CD14-positive monocyte (primary cell): Measurements from ENCODE around the gene CPLANE2. TPM values are rescaled to one million over a fixed set of nuclear protein-coding genes. Genes with fewer than 3 reads are reported as not detected.

Experiments used
- DNase-seq, 3 donors: peaks; one replicate each; pipeline ENCODE4 v3.0.0-alpha.2; 2011 to 2022
- H2AFZ ChIP-seq: 2 replicates; pipeline ENCODE4 v1.6.0; 2012; ENCODE audit warnings: mild to moderate bottlenecking, low read depth, low read length, inconsistent platforms; ENCODE audit not compliant: insufficient read depth, poor library complexity, severe bottlenecking
- H3K27ac ChIP-seq, 2 donors: 1 replicate in 1 of 2; 2 replicates in 1 of 2; pipeline ENCODE4 v1.5.1; 2012 to 2013; ENCODE audit warnings: low read length in 2 of 2, control low read depth in 1 of 2, inconsistent platforms in 1 of 2, low read depth in 1 of 2, mild to moderate bottlenecking in 1 of 2
- H3K27me3 ChIP-seq, 2 donors: one replicate each; pipeline versions ENCODE4 v1.6.0 to v1.6.1; 2011 to 2013; ENCODE audit warnings: low read length in 2 of 2; ENCODE audit not compliant: control insufficient read depth in 2 of 2, insufficient read depth in 2 of 2
- H3K36me3 ChIP-seq, 2 donors: replicated peaks in 1 of 2; 1 replicate in 1 of 2; 2 replicates in 1 of 2; pipeline versions ENCODE4 v1.5.1 to v1.6.1; 2012 to 2013; ENCODE audit warnings: low read length in 2 of 2, control low read depth in 1 of 2, inconsistent platforms in 1 of 2, mild to moderate bottlenecking in 1 of 2; ENCODE audit not compliant: insufficient read depth in 2 of 2, control insufficient read depth in 1 of 2
- H3K4me1 ChIP-seq, 2 donors: 1 replicate in 1 of 2; 2 replicates in 1 of 2; pipeline versions ENCODE4 v1.5.1 to v1.6.1; 2012 to 2013; ENCODE audit warnings: low read length in 2 of 2, control low read depth in 1 of 2, inconsistent platforms in 1 of 2, mild to moderate bottlenecking in 1 of 2, moderate library complexity in 1 of 2; ENCODE audit not compliant: insufficient read depth in 2 of 2, control insufficient read depth in 1 of 2
- H3K4me2 ChIP-seq: replicated peaks from 2 replicates; pipeline ENCODE3; 2012; ENCODE audit warnings: low read length, moderate library complexity, mild to moderate bottlenecking; ENCODE audit not compliant: poor library complexity, severe bottlenecking; ENCODE audit errors: extremely low read depth
- H3K4me3 ChIP-seq, 3 experiments: fragments of 200-600 bp in 1 of 3; sonication (generic) in 1 of 3; replicated peaks in 1 of 3; 1 replicate in 2 of 3; 2 replicates in 1 of 3; pipeline ENCODE4 v1.5.1; 2011 to 2013; ENCODE audit warnings: low read length in 3 of 3, mild to moderate bottlenecking in 3 of 3, control low read depth in 2 of 3, low read depth in 2 of 3, inconsistent platforms in 1 of 3, moderate library complexity in 1 of 3
- H3K79me2 ChIP-seq: 2 replicates; pipeline ENCODE4 v1.6.0; 2012; ENCODE audit warnings: mild to moderate bottlenecking, control low read depth, inconsistent platforms, low read length, moderate library complexity; ENCODE audit not compliant: insufficient read depth
- H3K9ac ChIP-seq: 2 replicates; pipeline ENCODE4 v1.6.0; 2017; ENCODE audit warnings: low read length, mild to moderate bottlenecking; ENCODE audit not compliant: insufficient read depth, poor library complexity, severe bottlenecking
- H3K9me3 ChIP-seq, 2 donors: replicated peaks in 1 of 2; 1 replicate in 1 of 2; 2 replicates in 1 of 2; pipeline versions ENCODE4 v1.5.1 to v1.6.1; 2012 to 2013; ENCODE audit warnings: low read length in 2 of 2, control low read depth in 1 of 2; ENCODE audit not compliant: control insufficient read depth in 1 of 2, insufficient read depth in 1 of 2
- H4K20me1 ChIP-seq: 2 replicates; pipeline ENCODE4 v1.6.0; 2012; ENCODE audit warnings: mild to moderate bottlenecking, low read length, control low read depth, moderate library complexity; ENCODE audit not compliant: insufficient read depth
- H3K27ac Mint-ChIP-seq, 7 donors: one replicate each; pipeline ENCODE4 v1.8.0; 2020; ENCODE audit warnings: mild to moderate bottlenecking in 7 of 7, mixed read lengths in 7 of 7, moderate library complexity in 6 of 7, inconsistent platforms in 2 of 7
- H3K27me3 Mint-ChIP-seq, 3 donors: one replicate each; pipeline ENCODE4 v1.8.0; 2021 to 2022; ENCODE audit warnings: low read depth in 3 of 3, mild to moderate bottlenecking in 3 of 3, mixed read lengths in 3 of 3, moderate library complexity in 3 of 3, inconsistent platforms in 1 of 3
- H3K36me3 Mint-ChIP-seq, 2 donors: one replicate each; pipeline ENCODE4 v1.8.0; 2020; ENCODE audit warnings: mixed read lengths in 2 of 2, inconsistent platforms in 1 of 2, mild to moderate bottlenecking in 1 of 2
- H3K4me1 Mint-ChIP-seq: one replicate; pipeline ENCODE4 v1.8.0; 2020; ENCODE audit warnings: mild to moderate bottlenecking, mixed read lengths
- H3K4me3 Mint-ChIP-seq, 2 donors: one replicate each; pipeline ENCODE4 v1.8.0; 2020; ENCODE audit warnings: mild to moderate bottlenecking in 2 of 2, mixed read lengths in 2 of 2, moderate library complexity in 1 of 2
- H3K9me3 Mint-ChIP-seq, 7 donors: one replicate each; pipeline ENCODE4 v1.8.0; 2020 to 2022; ENCODE audit warnings: mixed read lengths in 7 of 7, mild to moderate bottlenecking in 6 of 7, moderate library complexity in 6 of 7, inconsistent platforms in 2 of 7
- CTCF ChIP-seq: fragments of 200-600 bp; IDR thresholded peaks from one replicate; pipeline ENCODE4 v1.8.0; 2022; ENCODE audit warnings: antibody characterized with exemption, mild to moderate bottlenecking
- WGBS: methylation state at CpG from one replicate; pipeline ENCODE4 v1.1.5; 2013; ENCODE audit warnings: missing lambda C conversion rate; ENCODE audit not compliant: insufficient coverage; 5-methylcytosine and 5-hydroxymethylcytosine counted together
- intact Hi-C, 2 donors: fragments of 100-400 bp; cut with micrococcal nuclease; formaldehyde crosslinking; loops; one replicate each; pipeline versions ENCODE4 v1.15.0 to v1.15.1; 2023
- polyA plus RNA-seq, 3 donors: library from polyadenylated mRNA; depleted of rRNA in 1 of 3; unstranded in 2 of 3; stranded (reverse) in 1 of 3; fragments of 300-500 nt in 2 of 3; fragments of >200 nt in 1 of 3; fragmentation: Illumina TruSeq in 2 of 3; gene quantifications; 1 replicate in 2 of 3; 2 replicates in 1 of 3; pipeline ENCODE4 v1.2.3, GENCODE V29; 2012 to 2021

The CPLANE2 gene
- polyA plus RNA-seq, 3 donors: 0.54 to 1.7 (median 1.4) TPM

- H3K27ac Mint-ChIP-seq: peak overlapping the region in 2 of 7 donors; percentile 9 to 66
- TF ChIP-seq CTCF: no peak
Measured at GRCh38 chr1:16202281-16203210, 34.4 kb downstream of the CPLANE2 start.

DNA sequence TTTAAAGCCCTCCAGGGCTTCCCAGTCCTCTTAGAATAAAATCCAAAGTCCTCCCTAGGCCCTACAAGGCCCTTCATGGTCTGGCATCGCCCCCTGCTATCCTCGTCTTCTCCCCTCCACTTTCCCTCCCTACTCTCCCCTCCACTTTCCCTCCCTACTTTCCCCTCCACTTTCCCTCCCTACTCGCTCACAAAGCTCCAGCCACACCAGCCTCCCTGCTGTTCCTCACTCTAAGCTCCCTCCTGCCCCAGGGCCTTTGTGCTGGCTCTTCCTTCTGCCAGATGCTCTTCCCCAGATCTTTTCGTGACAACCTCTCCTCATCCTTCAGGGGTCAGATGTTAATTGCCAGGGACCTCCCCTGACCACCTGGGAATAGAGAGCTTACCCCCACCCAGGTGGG is 37.3 kb downstream of the CPLANE2 start:
- no peak for DNase-seq
- intact Hi-C loops: no loop called here
- no peaks in the 10 kb centered on the region for H3K36me3 ChIP-seq
- H3K9ac ChIP-seq: no peak overlapping the region
- Mint-ChIP-seq H3K4me1 (peaks cover 1% of the 10 kb centered on the region), H3K27me3 (peaks cover 0 to 6% (median 0%) of the 10 kb centered on the region in 3 donors), H3K9me3 (no peaks in the 10 kb centered on the region), H3K36me3 (peaks cover 7 to 22% of the 10 kb centered on the region in 2 donors), H3K4me3 (no peak overlapping the region), H3K27ac (peak overlapping the region in 2 of 7 donors; percentile 10 to 70)
- TF ChIP-seq CTCF: no peak
- no peaks in the 10 kb centered on the region for H4K20me1 ChIP-seq
- no peak overlapping the region for H3K4me2 ChIP-seq
- H3K27me3 ChIP-seq: no peaks in the 10 kb centered on the region
- H3K79me2 ChIP-seq: no peaks in the 10 kb centered on the region
- H3K9me3 ChIP-seq: no peaks in the 10 kb centered on the region
- H3K4me1 ChIP-seq: no peaks in the 10 kb centered on the region
- WGBS: 91% methylated on average over 4 of the region's 4 CpGs
- H2AFZ ChIP-seq: no peak overlapping the region
- H3K4me3 ChIP-seq: no peak overlapping the region
- no peak overlapping the region for H3K27ac ChIP-seq

More at GRCh38 chr1:16202281-16203210, 34.4 kb downstream of the CPLANE2 start:
- 98% methylated on average over 12 of the region's 24 CpGs for WGBS
- Histone ChIP-seq H3K36me3 (no peaks in the 10 kb centered on the region), H3K4me2 (no peak overlapping the region), H3K4me1 (peaks cover 11 to 19% of the 10 kb centered on the region in 2 donors), H3K79me2 (no peaks in the 10 kb centered on the region), H2AFZ (no peak overlapping the region), H3K9me3 (no peaks in the 10 kb centered on the region), H3K27me3 (no peaks in the 10 kb centered on the region), H3K27ac (no peak overlapping the region), H4K20me1 (no peaks in the 10 kb centered on the region), H3K4me3 (no peak overlapping the region), H3K9ac (no peak overlapping the region)
- no peak overlapping the region for H3K4me3 Mint-ChIP-seq
- no peak for DNase-seq
- peaks cover 7 to 20% of the 10 kb centered on the region in 2 donors for H3K36me3 Mint-ChIP-seq
- H3K4me1 Mint-ChIP-seq: peaks cover 9% of the 10 kb centered on the region
- intact Hi-C loops: no loop called here
- peaks cover 0 to 6% (median 0%) of the 10 kb centered on the region in 3 donors for H3K27me3 Mint-ChIP-seq
- H3K9me3 Mint-ChIP-seq: no peaks in the 10 kb centered on the region
